Astrocyte (in vitro differentiated cells and primary cell): Measurements from ENCODE around the gene PCK1.

ENCODE experiments used
- EZH2 ChIP-seq: IDR thresholded peaks from 2 replicates; pipeline ENCODE4 v1.6.1; 2012; ENCODE audit warnings: mild to moderate bottlenecking, low read length, inconsistent platforms; ENCODE audit not compliant: insufficient read depth
- TF ChIP-seq, protein P1 (sequence below): IDR thresholded peaks from 2 replicates; pipeline ENCODE4 v1.5.1; 2011; ENCODE audit warnings: low read depth, mild to moderate bottlenecking, inconsistent platforms, low read length, moderate library complexity; ENCODE audit not compliant: insufficient read depth

DNA sequence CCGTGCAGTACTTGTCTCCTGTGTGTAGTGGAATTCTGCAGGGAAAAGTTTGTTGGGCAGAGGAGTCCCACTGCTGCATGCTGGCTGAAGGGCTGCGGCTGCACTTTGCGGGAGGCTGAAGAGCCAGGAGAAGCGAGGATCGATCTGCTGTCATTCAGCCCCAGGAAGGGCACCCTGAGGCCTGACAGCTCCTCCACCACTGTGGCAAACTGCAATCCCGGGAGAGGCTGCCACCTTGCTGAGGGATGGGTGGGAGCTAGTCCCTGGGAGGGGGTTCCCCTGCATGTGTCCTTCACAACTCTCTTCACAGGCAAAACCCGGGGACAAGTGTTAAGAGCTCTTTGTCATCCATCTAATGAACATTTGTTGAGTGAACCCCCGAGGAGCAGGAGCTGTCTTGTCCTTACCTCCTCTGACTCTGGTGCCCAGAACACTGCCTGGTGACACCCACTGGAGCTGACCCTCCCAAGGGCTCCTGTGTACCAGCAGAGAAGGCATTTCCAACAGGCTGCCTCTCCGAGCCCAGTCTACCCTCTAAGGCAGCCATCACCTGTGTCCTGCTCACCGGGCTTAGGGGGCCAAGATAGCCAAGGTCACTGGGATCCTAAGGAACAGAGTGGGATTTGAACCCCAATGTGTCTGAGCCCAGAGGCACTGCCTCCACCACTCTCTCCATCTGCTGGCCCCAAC is 17.7 kb downstream of the PCK1 start:
- TF ChIP-seq, protein P1, sequence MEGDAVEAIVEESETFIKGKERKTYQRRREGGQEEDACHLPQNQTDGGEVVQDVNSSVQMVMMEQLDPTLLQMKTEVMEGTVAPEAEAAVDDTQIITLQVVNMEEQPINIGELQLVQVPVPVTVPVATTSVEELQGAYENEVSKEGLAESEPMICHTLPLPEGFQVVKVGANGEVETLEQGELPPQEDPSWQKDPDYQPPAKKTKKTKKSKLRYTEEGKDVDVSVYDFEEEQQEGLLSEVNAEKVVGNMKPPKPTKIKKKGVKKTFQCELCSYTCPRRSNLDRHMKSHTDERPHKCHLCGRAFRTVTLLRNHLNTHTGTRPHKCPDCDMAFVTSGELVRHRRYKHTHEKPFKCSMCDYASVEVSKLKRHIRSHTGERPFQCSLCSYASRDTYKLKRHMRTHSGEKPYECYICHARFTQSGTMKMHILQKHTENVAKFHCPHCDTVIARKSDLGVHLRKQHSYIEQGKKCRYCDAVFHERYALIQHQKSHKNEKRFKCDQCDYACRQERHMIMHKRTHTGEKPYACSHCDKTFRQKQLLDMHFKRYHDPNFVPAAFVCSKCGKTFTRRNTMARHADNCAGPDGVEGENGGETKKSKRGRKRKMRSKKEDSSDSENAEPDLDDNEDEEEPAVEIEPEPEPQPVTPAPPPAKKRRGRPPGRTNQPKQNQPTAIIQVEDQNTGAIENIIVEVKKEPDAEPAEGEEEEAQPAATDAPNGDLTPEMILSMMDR = no peak
- no peak for TF ChIP-seq EZH2
